LHCN-M2 (cell line): Measurements from ENCODE around the gene CSTA. TPM values are rescaled to one million over a fixed set of nuclear protein-coding genes. Genes with fewer than 3 reads are reported as not detected.

ENCODE experiments used
- DNase-seq: peaks from one replicate; pipeline ENCODE4 v3.0.0-alpha.2; 2012; ENCODE audit warnings: low read depth
- total RNA-seq: library from RNA; depleted of rRNA; stranded (reverse); fragments of >200 nt; gene quantifications from 2 replicates; pipeline ENCODE4 v1.2.3, GENCODE V29; 2014; rRNA removed

Gene CSTA
- total RNA-seq, 1 experiment from 2014 or later = 0.46 TPM

- DNase-seq = no peak
These were observed 52.9 kb downstream of the CSTA start for GRCh38 chr3:122377975-122378374.

- peak; percentile 85 for DNase-seq
These were observed 58.0 kb downstream of the CSTA start, which contains the start of gene MIX23 for GRCh38 chr3:122382888-122383666. Gene MIX23, minus strand, starts transcription at chr3:122383231. Its CDS starts 7 bp downstream, at chr3:122383224.

- DNase-seq = peak; percentile 91
These were observed 59.0 kb downstream of the CSTA start, which contains the start of gene FAM162A for GRCh38 chr3:122383771-122384697. Gene FAM162A, plus strand, starts transcription at chr3:122384182. Its CDS starts 84 bp downstream, at chr3:122384266.

GRCh38 chr3:122387709-122388108 is 62.7 kb downstream of the CSTA start:
- DNase-seq = no peak

- no peak for DNase-seq
These were observed 64.1 kb downstream of the CSTA start for GRCh38 chr3:122389197-122389596.

GRCh38 chr3:122389892-122390291 is 64.8 kb downstream of the CSTA start:
- no peak for DNase-seq

GRCh38 chr3:122390665-122391064 is 65.6 kb downstream of the CSTA start:
- peak; percentile 27 for DNase-seq

Other genes starting within 250 kb of the CSTA start
- gene CASR, start 141.6 kb upstream of the CSTA start, total RNA-seq = not detected in 2 replicates
- gene MIX23, start 58.0 kb downstream of the CSTA start, total RNA-seq = 37.6 and 37.8 TPM in 2 replicates
- gene FAM162A, start 58.9 kb downstream of the CSTA start, total RNA-seq = 27.6 and 32.3 TPM in 2 replicates
- gene WDR5B, start 90.8 kb downstream of the CSTA start, total RNA-seq = 4.7 and 6.0 TPM in 2 replicates
- 28.0 and 34.6 TPM in 2 replicates for gene KPNA1, start 189.7 kb downstream of the CSTA start, total RNA-seq
- 9.0 and 21.3 TPM in 2 replicates for gene PARP9, start 239.1 kb downstream of the CSTA start, total RNA-seq
- 13.2 and 24.9 TPM in 2 replicates for gene DTX3L, start 239.1 kb downstream of the CSTA start, total RNA-seq